Keratinocyte (primary cell): ENCODE data around the gene RHOBTB1. TPM values are rescaled to one million over a fixed set of nuclear protein-coding genes. Genes with fewer than 3 reads are reported as not detected.

ENCODE experiments used
- DNase-seq: peaks from one replicate; pipeline ENCODE4 v3.0.0-alpha.2; 2011; ENCODE audit warnings: low read depth, missing footprints, low spot score
- FAIRE-seq: peaks from 2 replicates; lab custom pipeline; 2011; peaks lifted over from hg19 to GRCh38; lab: Jason Lieb, UNC
- H2AFZ ChIP-seq: 2 replicates; pipeline ENCODE4 v1.6.0; 2012; ENCODE audit warnings: low read length, control low read depth, inconsistent platforms; ENCODE audit not compliant: control insufficient read depth
- H3K27ac ChIP-seq: 2 replicates; pipeline ENCODE4 v1.5.1; 2011; ENCODE audit warnings: low read length; ENCODE audit not compliant: control insufficient read depth, insufficient read depth
- H3K27me3 ChIP-seq: 3 replicates; pipeline ENCODE4 v1.6.0; 2011; ENCODE audit warnings: low read length; ENCODE audit not compliant: control insufficient read depth, insufficient read depth; ENCODE audit errors: extremely low read depth
- H3K36me3 ChIP-seq, 2 experiments: 2 replicates in 1 of 2; 3 replicates in 1 of 2; pipeline ENCODE4 v1.5.1; 2011; ENCODE audit warnings: low read length in 2 of 2, mild to moderate bottlenecking in 1 of 2; ENCODE audit not compliant: control insufficient read depth in 2 of 2, insufficient read depth in 2 of 2; ENCODE audit errors: extremely low read depth in 1 of 2
- H3K4me1 ChIP-seq: 3 replicates; pipeline ENCODE4 v1.5.1; 2011; ENCODE audit warnings: low read length; ENCODE audit not compliant: control insufficient read depth, insufficient read depth; ENCODE audit errors: extremely low read depth
- H3K4me2 ChIP-seq: 3 replicates; pipeline ENCODE4 v1.6.0; 2011; ENCODE audit warnings: low read depth, low read length; ENCODE audit not compliant: control insufficient read depth, insufficient read depth; ENCODE audit errors: extremely low read depth
- H3K4me3 ChIP-seq, 3 experiments: fragments of 200-600 bp in 1 of 3; sonication (generic) in 1 of 3; 2 replicates in 2 of 3; 3 replicates in 1 of 3; pipeline ENCODE4 v1.5.1; 2011 to 2016; ENCODE audit warnings: low read length in 3 of 3, mild to moderate bottlenecking in 3 of 3, control low read depth in 2 of 3, inconsistent platforms in 1 of 3, low read depth in 1 of 3, mixed read lengths in 1 of 3, mixed run types in 1 of 3, moderate library complexity in 1 of 3; ENCODE audit not compliant: control insufficient read depth in 2 of 3, insufficient read depth in 2 of 3; ENCODE audit errors: extremely low read depth in 1 of 3
- H3K79me2 ChIP-seq: 2 replicates; pipeline ENCODE4 v1.6.0; 2012; ENCODE audit warnings: low read length; ENCODE audit not compliant: control insufficient read depth, insufficient read depth
- H3K9ac ChIP-seq: 3 replicates; pipeline ENCODE4 v1.6.0; 2011; ENCODE audit warnings: low read length; ENCODE audit not compliant: control insufficient read depth, insufficient read depth; ENCODE audit errors: extremely low read depth
- H3K9me1 ChIP-seq: 3 replicates; pipeline ENCODE4 v1.6.0; 2011; ENCODE audit warnings: low read length; ENCODE audit not compliant: control insufficient read depth, insufficient read depth; ENCODE audit errors: extremely low read depth
- H3K9me3 ChIP-seq: 2 replicates; pipeline ENCODE4 v1.5.1; 2012; ENCODE audit warnings: low read depth, low read length; ENCODE audit not compliant: control insufficient read depth
- H4K20me1 ChIP-seq: 3 replicates; pipeline ENCODE4 v1.6.0; 2011; ENCODE audit warnings: low read length; ENCODE audit not compliant: control insufficient read depth, insufficient read depth; ENCODE audit errors: extremely low read depth
- CTCF ChIP-seq, 3 experiments: IDR thresholded peaks in 1 of 3; conservative IDR thresholded peaks in 1 of 3; optimal IDR thresholded peaks in 1 of 3; 2 replicates in 2 of 3; 3 replicates in 1 of 3; pipeline versions ENCODE3 to v1.5.1; 2011; ENCODE audit warnings: low read length in 3 of 3, mild to moderate bottlenecking in 3 of 3, moderate library complexity in 2 of 3, control low read depth in 1 of 3, inconsistent platforms in 1 of 3; ENCODE audit not compliant: insufficient read depth in 2 of 3; ENCODE audit errors: extremely low read depth in 1 of 3
- EZH2 ChIP-seq: IDR thresholded peaks from one replicate; pipeline ENCODE4 v1.6.1; 2012; ENCODE audit warnings: inconsistent platforms, mild to moderate bottlenecking, low read length, moderate library complexity
- dilution Hi-C: fragments of 300-500 bp; cut with MboI; formaldehyde crosslinking; loops from one replicate; pipeline ENCODE4 v1.7.0; 2020; ENCODE audit warnings: low sequenced_read_pairs; ENCODE audit not compliant: extremely low pct_ligation_motif_present
- polyA plus RNA-seq, 5 experiments: library from polyadenylated mRNA; depleted of rRNA in 3 of 5; stranded (reverse) in 3 of 5; stranded (forward) in 1 of 5; unstranded in 1 of 5; fragments of >200 nt; gene quantifications; 1 replicate in 1 of 5; 2 replicates in 3 of 5; 3 replicates in 1 of 5; pipeline versions ENCODE4 v1.2.1 to v1.2.3, GENCODE V29; 2011 to 2012; ENCODE audit warnings: missing spikeins in 2 of 5, low read depth in 1 of 5, low replicate concordance in 1 of 5

RHOBTB1 gene
- polyA plus RNA-seq, 1 donor (not counting 4 experiments of a cell fraction or from before 2014, with no cell fraction given): 4.6 TPM

GRCh38 chr10:60960031-60960430 is 16.0 kb upstream of the RHOBTB1 start:
- dilution Hi-C loops: no loop called here
- Histone ChIP-seq H3K79me2 (no peaks in the 10 kb centered on the region), H3K36me3 (no peaks in the 10 kb centered on the region), H3K27me3 (no peaks in the 10 kb centered on the region), H3K9ac (no peak overlapping the region), H3K27ac (no peak overlapping the region), H3K9me3 (no peaks in the 10 kb centered on the region), H3K4me3 (no peak overlapping the region), H2AFZ (no peak overlapping the region), H3K4me1 (peaks cover 27% of the 10 kb centered on the region), H4K20me1 (no peaks in the 10 kb centered on the region), H3K9me1 (no peaks in the 10 kb centered on the region), H3K4me2 (no peak overlapping the region)
- TF ChIP-seq CTCF (optimal IDR thresholded peaks at IDR 0.05 in 1 of 3, IDR thresholded peaks at IDR 0.05 in 1 of 3, conservative IDR thresholded peaks at IDR 0.05 in 1 of 3; ENCODE audit: extremely low read depth in 1 of 3, insufficient read depth in 2 of 3, low read length in 3 of 3) (no peak), EZH2 (no peak)
- DNase-seq: no peak
- no peak for FAIRE-seq

- Histone ChIP-seq H3K9me1 (no peaks in the 10 kb centered on the region), H3K4me1 (peaks cover 17% of the 10 kb centered on the region), H4K20me1 (no peaks in the 10 kb centered on the region), H3K4me2 (no peak overlapping the region), H3K4me3 (no peak overlapping the region), H3K79me2 (no peaks in the 10 kb centered on the region), H3K9me3 (no peaks in the 10 kb centered on the region), H3K27ac (no peak overlapping the region), H2AFZ (no peak overlapping the region), H3K27me3 (no peaks in the 10 kb centered on the region), H3K36me3 (no peaks in the 10 kb centered on the region), H3K9ac (no peak overlapping the region)
- DNase-seq: no peak
- dilution Hi-C loops: no loop called here
- no peak for FAIRE-seq
- TF ChIP-seq EZH2 (no peak), CTCF (optimal IDR thresholded peaks at IDR 0.05 in 1 of 3, IDR thresholded peaks at IDR 0.05 in 1 of 3, conservative IDR thresholded peaks at IDR 0.05 in 1 of 3; ENCODE audit: extremely low read depth in 1 of 3, insufficient read depth in 2 of 3, low read length in 3 of 3) (no peak)
Observed at GRCh38 chr10:60958892-60959601, 15.1 kb upstream of the RHOBTB1 start.
